ENCODE measurements around the gene FHIT. TPM values are rescaled to one million over a fixed set of nuclear protein-coding genes. Genes with fewer than 3 reads are reported as not detected.

Gene FHIT
- total RNA-seq, 2 experiments from 2014 or later = 86.0 to 90.6 TPM

- H3K36me3 Mint-ChIP-seq (ENCODE audit: low read depth) = no peaks in the 10 kb centered on the region
- no peak overlapping the region for H3K27ac ChIP-seq (ENCODE audit: low read depth in 1 of 2, low read length in 2 of 2)
- intact Hi-C loops (cut with DNase I, micrococcal nuclease) = no loop called here
- DNase-seq = no peak
- H3K27ac Mint-ChIP-seq = no peak overlapping the region
- no peaks in the 10 kb centered on the region for H3K36me3 ChIP-seq (ENCODE audit: insufficient read depth, low read length)
- CTCF ChIA-PET = no interaction called here
- no peak overlapping the region for H3K4me3 ChIP-seq (ENCODE audit: low read length)
- H3K27me3 ChIP-seq (ENCODE audit: control insufficient read depth in 1 of 2, insufficient read depth in 2 of 2, low read length in 2 of 2) = no peaks in the 10 kb centered on the region
- H3K27me3 Mint-ChIP-seq = no peaks in the 10 kb centered on the region
- H3K4me1 ChIP-seq (ENCODE audit: insufficient read depth, low read length) = no peaks in the 10 kb centered on the region
- no peak overlapping the region for H3K4me3 Mint-ChIP-seq
- no peaks in the 10 kb centered on the region for H3K9me3 ChIP-seq (ENCODE audit: control insufficient read depth in 1 of 2, insufficient read depth in 1 of 2, low read length in 2 of 2)
- TF ChIP-seq CTCF (IDR thresholded peaks at IDR 0.05) = no peak
- H3K4me1 Mint-ChIP-seq (ENCODE audit: low read depth) = no peaks in the 10 kb centered on the region
- no peaks in the 10 kb centered on the region for H3K9me3 Mint-ChIP-seq
- POLR2A ChIA-PET = no interaction called here
- ATAC-seq (ENCODE audit: poor library complexity) = no peak
Measured at GRCh38 chr3:60579734-60580133, 671.5 kb downstream of the FHIT start.

- Histone ChIP-seq H3K27ac (ENCODE audit: low read depth in 1 of 2, low read length in 2 of 2) (no peak overlapping the region), H3K4me3 (ENCODE audit: low read length) (no peak overlapping the region), H3K36me3 (ENCODE audit: insufficient read depth, low read length) (no peaks in the 10 kb centered on the region), H3K27me3 (ENCODE audit: control insufficient read depth in 1 of 2, insufficient read depth in 2 of 2, low read length in 2 of 2) (no peaks in the 10 kb centered on the region), H3K9me3 (ENCODE audit: control insufficient read depth in 1 of 2, insufficient read depth in 1 of 2, low read length in 2 of 2) (no peaks in the 10 kb centered on the region), H3K4me1 (ENCODE audit: insufficient read depth, low read length) (no peaks in the 10 kb centered on the region)
- Mint-ChIP-seq H3K4me3 (no peak overlapping the region), H3K27ac (no peak overlapping the region), H3K27me3 (no peaks in the 10 kb centered on the region), H3K36me3 (ENCODE audit: low read depth) (no peaks in the 10 kb centered on the region), H3K9me3 (no peaks in the 10 kb centered on the region), H3K4me1 (ENCODE audit: low read depth) (no peaks in the 10 kb centered on the region)
- DNase-seq = no peak
- ATAC-seq (ENCODE audit: poor library complexity) = no peak
- intact Hi-C loops (cut with DNase I, micrococcal nuclease) = no loop called here
- POLR2A ChIA-PET = no interaction called here
- TF ChIP-seq CTCF (IDR thresholded peaks at IDR 0.05) = no peak
- CTCF ChIA-PET = no interaction called here
Measured at GRCh38 chr3:60578936-60579335, 672.3 kb downstream of the FHIT start.

DNA sequence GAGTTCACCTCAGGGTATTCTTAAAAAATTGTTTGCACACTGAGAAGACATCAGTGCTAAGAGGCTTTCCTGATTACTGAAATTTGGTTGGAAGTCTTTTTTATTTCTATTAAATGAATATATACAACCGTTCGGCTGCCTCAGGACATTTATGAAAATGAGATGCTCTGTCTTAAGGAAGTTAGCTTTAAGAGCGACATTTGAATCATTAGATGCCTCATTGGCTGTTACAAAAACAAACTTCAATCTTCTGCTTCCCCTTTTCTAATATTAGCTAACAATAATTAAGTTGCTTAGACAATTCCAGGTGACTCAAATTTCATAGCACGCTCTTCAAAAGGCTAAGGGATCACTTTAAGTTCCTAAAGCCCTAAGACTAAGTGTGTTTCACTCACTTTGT is 673.7 kb downstream of the FHIT start:
- no peak for ATAC-seq (ENCODE audit: poor library complexity)
- H3K27ac Mint-ChIP-seq = no peak overlapping the region

More for the DNA sequence above, 673.7 kb downstream of the FHIT start:
- ChIA-PET POLR2A (interaction anchor here (1.0 kb wide), 1 partner anchor 45 kb away, joined by 3 read pairs; no protein-coding TSS in a partner anchor), CTCF (interaction anchor here (1.0 kb wide), 1 partner anchor 30 kb away, joined by 3 read pairs; no protein-coding TSS in a partner anchor)
- no peak overlapping the region for H3K4me3 ChIP-seq (ENCODE audit: low read length)
- Mint-ChIP-seq H3K4me1 (ENCODE audit: low read depth) (no peaks in the 10 kb centered on the region), H3K9me3 (no peaks in the 10 kb centered on the region), H3K36me3 (ENCODE audit: low read depth) (no peaks in the 10 kb centered on the region), H3K4me3 (no peak overlapping the region), H3K27me3 (no peaks in the 10 kb centered on the region)
- no peak overlapping the region for H3K27ac ChIP-seq (ENCODE audit: low read depth in 1 of 2, low read length in 2 of 2)
- no peak for DNase-seq
- H3K4me1 ChIP-seq (ENCODE audit: insufficient read depth, low read length) = no peaks in the 10 kb centered on the region
- TF ChIP-seq CTCF (IDR thresholded peaks at IDR 0.05) = no peak
- H3K9me3 ChIP-seq (ENCODE audit: control insufficient read depth in 1 of 2, insufficient read depth in 1 of 2, low read length in 2 of 2) = no peaks in the 10 kb centered on the region
- H3K27me3 ChIP-seq (ENCODE audit: control insufficient read depth in 1 of 2, insufficient read depth in 2 of 2, low read length in 2 of 2) = no peaks in the 10 kb centered on the region
- intact Hi-C loops (cut with DNase I, micrococcal nuclease) = no loop called here
- H3K36me3 ChIP-seq (ENCODE audit: insufficient read depth, low read length) = no peaks in the 10 kb centered on the region

All from CD4-positive, alpha-beta T cell (primary cell).